HS-27A (cell line): ENCODE results near the gene TCF12.
"Not testable (repeated sequence)": the region's sequence is repeated elsewhere in the genome, so short reads cannot be mapped to it uniquely, and the experiment has no call there.

Experiments used
- DNase-seq: peaks from one replicate; pipeline ENCODE4 v3.0.0-alpha.2; 2012; ENCODE audit warnings: low read depth, missing footprints

Gene TCF12

DNA sequence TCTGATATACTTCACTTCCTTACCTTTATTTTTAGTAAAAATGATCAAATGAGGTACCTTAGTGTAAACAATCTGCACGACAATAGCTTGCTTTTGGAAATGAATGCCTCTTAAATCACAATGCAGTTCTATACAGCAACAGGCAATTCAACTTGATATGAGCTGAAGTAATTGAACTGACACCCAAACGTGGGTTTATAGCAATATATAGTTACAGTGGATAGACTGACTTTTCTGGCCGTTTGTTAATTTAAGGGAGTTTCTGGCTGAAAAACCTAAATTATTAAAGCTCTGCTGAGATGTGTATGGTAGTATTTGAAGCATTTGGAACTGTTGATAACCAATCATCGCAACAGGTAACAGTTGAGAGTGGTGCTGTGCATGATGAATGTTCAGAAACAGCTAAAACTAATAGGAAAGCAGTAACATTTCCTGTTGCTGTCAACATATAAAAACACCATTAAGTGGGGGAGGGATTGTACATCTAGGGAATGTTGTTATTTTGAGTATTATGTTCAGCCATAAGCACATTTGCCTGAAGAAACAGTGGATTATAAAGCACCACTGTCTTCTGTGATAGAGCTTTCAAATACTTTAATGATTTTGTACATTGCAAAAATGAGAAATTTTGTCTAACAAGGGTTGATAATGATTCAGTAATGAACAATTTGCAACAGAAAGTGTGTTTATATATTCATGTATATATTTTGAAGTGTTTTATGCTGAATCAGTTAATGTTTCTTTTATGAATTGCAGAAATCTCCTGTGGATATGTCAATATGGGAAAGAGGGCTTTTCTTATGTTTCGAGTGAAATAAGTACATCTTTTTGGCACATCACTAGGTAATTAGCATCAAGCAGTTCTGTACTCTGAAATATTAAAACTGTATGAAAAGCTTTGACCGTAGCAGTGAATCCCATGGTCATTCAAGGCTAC lies 176.1 kb downstream of the TCF12 start:
- DNase-seq, result no peak

DNA sequence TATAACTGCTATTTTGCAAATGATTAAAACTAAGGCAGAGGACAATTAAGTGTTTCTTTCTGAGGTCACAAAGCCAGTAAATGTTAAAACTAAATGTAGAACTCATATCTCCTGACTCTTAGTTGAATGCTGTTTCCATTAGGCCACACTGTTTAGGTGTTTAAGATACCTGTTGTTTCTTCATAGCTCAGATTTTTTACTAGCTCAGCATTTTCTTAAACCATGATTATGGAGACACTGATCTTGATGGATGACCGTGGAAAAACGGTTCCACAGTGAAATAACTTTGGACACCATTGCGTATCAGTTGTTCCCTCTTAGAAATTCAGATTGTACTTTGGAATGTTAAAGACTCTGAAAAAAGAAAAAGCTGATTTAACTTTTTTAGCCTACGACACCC lies 177.5 kb downstream of the TCF12 start:
- no peak for DNase-seq

DNA sequence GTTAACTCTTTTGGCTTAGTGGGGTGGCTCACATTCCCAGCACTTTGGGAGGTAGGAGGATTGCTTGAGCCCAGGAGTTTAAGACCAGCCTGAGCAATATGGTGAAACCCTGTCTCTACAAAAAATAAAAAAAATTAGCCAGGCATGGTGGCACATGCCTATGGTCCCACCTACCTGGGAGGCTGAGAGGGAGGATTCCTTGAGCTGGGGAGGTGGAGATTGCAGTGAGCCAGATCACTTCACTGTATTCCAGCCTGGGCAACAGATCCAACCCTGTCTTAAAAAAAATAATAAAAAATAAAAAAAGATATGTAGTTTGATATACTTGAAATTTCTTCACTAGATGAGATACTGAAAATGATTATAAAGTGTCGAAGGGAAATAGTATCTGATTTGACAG lies 178.8 kb downstream of the TCF12 start:
- DNase-seq, result no peak

DNA sequence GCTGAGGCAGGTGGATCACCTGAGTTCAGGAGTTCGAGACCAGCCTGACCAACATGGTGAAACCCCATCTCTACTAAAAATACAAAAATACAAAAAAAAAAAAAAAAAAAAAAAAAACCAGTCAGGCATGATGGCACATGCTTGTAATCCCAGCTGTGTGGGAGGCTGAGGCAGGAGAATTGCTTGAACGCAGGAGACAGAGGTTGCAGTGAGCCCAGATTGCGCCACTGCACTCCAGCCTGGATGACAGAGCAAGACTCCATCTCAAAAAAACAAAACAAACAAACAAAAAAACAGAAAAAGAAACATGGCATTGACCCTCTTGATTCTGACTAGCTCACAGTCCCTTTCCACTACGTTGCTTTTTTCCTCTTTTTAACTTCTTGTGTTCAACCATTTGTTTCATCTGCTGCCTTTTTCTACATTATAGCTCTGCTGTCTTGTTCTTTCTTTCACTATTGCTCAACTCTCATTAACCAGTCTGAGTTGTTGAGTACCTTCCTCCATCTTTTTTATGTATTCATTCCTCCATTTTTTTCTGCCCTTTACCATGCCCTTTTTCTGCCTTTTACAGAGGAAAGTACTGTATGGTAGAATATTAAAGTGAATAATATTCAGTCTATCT lies 179.6 kb downstream of the TCF12 start:
- DNase-seq, result not testable (repeated sequence)

DNA sequence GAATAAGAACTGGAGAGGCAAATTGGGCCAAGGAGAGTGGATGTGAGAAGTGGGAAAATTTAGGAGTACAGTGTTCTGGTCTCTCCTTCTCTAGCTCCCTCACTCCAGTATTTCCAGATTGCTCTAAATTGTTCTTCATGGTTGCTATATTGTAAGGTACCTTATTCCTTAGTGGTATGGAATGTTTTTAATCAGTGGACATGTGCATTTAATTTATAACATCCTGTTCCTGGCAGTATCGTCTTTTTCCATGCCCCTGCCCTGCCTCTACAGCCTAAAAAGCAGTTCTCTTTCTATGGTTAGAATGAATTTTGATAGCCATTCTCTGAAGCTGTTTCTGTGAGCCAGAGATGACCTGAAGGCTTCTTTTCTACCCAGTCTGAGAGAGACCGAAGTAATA lies 180.5 kb downstream of the TCF12 start:
- DNase-seq, result no peak

DNA sequence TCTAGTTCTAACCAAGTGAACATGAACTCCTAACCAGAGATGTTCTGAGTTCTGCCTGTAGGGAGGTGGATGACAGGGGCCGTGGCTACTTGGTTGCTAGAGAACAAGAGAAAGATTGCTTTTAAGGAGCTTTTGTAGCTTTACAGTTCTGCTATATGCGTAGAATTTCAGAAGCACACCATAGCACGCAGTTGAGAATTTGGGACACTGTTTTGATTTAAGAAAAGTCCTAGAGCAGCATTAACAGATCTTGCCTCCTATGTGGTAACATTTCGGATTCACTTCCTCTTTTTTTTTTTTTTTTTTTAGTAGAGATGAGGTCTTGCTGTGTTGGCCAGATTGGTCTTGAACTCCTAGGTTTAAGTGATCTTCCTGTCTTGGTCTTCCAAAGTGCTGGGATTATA lies 181.7 kb downstream of the TCF12 start:
- no peak for DNase-seq

DNA sequence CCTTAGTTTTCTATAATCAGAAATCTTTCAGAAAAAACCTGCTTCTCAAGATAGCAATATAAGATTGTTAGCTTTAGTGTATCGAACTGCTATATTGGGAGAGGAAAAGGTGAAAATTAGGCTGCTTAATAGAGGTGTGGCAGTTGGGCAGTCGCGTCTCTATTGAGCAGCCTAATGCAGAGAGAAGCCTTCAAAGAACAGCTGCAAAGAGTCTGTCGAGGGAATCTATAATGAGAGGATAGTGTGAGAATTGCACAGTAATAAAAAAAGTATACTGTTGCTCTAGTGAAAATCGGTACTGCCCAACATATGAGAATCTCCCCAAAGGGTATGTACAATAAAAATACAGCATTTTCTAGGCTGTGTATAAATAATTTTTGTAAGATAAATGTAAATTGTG lies 184.4 kb downstream of the TCF12 start:
- no peak for DNase-seq

DNA sequence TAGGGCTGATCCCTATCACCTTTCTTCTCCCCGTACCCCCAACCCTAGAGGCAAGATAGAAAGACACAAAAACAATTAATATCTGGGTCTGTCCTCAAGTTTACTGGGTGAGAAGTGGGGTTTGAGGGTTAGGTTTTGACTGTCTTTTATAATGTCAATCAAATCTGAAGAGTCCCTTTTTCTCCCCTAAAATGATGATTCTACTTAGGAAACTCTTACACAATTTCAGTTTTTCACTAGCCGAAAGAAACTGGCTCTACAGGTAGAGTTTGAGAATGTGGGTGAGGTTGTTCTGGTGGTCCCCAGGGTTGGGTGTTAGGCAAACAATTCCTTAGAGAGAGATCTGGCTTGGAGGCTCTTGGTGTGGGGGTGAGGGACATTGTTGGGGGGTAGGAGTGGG lies 189.9 kb downstream of the TCF12 start:
- DNase-seq, result no peak

DNA sequence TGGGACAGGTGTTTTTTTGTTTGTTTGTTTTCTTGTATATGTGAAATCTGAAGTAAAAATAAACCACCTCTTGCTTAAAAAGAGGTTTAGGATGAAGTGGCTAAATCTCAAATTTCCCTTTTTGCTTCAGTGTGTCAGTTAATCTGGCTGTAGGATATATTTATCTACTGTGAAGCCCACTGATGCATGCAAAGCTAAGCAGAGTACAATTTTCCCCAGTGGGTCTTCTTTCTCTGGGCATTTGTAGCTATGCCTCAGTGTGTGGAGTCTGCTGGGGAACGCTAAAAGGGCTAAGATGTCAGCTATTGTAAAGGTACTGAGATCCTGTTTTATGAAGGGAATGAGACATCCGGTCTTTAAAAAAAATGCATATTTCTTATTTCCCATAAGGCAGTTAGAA lies 190.6 kb downstream of the TCF12 start:
- no peak for DNase-seq

DNA sequence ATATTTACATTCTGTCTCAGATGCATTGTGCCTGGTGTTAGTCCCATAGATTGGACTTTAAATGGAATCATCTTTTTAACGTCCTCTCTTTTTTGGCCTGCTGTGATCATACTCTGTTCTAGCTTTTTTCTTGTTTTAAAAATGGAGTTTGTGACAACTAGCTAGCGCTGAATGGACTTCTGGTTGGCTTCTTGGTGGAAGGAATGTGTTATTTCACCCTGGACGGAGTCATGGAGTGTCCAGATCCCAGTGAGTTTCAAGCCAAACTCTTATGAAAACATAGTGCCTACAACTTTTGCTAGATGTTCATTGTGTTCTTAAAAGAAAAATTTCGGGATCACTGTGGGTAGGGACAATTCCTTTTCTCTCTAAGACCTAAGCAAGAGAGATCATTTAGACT lies 192.6 kb downstream of the TCF12 start:
- DNase-seq, result no peak

DNA sequence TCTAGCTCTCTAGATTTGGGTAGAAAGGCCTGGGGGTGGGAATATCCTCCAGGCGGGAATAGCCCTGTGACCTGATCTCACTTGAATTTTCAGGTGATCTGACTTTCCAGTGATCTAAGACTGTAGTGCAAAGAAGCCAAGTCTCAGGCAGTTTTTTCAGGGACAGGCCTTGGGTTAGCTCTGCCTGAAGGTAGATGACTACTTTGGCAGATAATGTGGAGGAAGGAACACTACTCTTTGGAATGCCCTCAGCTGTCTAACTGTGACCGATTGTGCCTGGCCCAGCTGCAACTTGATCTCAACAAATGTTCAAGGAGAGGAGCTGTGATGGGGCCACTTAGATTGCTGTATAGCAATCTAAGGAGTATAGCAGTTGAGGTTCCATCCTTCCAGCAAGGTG lies 193.7 kb downstream of the TCF12 start:
- DNase-seq, result no peak

DNA sequence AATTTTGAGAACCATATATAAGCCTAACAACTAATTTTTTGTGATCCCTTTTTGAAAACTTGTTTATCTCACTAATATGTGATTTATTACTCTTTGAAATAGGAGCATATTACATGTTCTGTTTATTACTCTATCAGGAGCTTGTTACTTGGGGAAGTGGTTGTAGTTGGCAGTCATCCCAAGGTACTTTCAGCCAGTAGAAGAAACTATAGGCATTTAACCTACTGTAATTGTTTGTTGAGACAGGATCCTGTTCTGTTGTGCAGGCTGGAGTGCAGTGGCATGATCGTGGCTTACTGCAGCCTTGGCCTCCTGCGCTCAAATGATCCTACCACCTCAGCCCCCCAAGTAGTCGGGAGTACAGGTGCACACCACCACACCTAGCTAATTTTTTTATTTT lies 195.6 kb downstream of the TCF12 start:
- no peak for DNase-seq

DNA sequence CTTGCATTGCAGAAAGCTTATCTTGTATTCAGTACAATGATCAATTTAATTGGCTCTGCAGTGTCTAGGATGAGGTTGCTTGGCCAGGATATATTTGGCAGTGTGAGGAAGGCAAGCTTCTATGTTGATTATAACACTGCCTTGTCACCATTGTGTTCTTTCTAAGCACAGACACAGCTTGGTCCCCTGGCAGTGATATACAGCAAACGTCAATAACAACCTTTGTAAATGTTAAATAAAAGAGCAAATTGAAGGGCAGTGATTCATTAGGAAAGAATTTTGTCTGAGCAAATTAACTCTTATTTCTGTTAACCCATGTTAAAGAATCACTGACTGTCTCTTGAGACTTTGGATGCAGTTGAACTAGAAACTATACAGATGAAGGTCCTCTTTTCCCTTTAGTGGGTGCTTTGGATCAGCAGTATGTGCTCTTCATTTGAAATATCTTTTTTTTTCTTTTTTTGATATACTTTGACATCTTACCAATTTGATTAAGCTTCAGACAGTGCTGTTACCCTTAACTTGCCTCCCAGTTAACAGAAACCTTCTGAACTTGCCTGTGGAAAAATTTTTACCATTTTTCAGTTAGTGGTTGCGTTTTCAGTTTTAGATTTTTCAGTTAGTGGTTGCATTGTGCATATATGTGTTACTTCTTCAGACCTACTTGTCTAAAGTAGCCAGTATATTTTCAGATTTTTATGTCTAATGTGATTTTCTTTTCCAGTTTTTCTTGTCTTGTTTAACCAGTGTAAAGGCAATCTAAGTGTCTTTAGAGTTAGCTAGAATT lies 199.8 kb downstream of the TCF12 start:
- no peak for DNase-seq

DNA sequence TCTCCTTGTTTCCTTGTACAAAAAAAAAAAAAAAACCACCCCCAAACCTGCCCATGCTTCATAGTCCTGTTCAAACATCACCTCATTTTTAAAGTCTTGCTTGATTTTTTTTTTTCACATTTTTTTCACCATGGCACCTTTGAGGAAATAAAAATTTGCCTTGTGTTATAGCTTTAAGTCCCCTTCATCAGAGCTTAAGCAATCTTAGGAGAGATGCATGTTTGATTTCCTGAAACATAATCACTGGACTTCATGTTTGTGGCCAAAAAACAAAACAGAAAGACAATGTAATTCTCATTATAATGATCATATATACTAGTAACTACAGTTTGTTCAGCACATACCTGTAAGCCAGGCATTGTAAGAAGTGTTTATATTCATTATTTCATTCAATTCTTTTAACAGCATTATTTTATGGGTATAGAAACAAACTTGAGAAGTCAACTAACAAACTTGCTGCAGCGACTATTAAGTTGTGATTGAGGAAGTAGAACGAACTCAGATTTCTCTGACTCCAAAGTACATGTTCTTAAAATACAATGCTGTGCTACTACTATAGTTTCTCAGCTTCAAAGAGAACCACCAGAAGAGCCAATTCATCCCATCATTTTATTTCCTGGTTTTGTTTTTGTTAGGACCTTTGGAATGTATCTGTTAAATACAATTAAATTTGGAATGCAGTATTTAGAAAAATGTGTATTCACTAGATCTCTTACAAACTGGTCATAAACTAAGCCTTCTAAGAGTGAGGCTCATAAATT lies 203.8 kb downstream of the TCF12 start:
- no peak for DNase-seq

DNA sequence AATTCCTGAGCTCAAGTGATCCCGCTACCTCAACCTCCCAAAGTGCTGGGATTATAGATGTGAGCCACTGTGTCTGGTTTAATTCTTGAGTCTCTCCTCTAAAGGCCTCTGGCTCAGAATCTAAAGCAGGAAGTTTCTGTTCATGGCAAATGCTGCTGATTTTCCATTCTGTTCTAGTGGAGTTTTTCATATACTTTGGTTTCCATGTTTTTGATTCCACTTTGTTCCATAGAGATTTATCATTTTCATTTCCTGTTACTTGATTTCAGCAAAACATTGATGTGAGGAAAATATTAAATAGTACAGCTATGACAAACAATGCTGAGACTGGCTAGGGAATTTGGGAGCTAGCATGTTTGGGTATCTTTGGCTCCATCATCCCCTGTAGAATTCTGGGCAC lies 205.6 kb downstream of the TCF12 start:
- DNase-seq, result no peak

DNA sequence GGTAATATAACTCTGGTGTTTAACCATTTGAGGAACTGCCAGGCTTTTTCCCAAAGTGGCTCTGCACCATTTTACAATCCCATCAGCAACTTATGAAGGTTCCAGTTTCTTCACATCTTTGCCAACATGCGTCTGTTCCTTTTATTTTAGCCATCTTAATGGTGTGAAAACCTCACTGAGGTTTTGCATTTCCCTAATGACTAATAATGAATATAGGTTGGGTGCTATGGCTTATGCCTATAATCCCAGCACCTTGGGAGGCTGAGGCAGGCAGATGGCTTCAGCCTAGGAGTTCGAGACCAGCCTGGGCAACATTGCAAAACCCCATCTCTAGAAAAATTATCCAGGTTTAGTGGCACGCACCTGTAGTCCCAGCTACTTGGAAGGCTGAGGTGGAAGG lies 210.6 kb downstream of the TCF12 start:
- no peak for DNase-seq

DNA sequence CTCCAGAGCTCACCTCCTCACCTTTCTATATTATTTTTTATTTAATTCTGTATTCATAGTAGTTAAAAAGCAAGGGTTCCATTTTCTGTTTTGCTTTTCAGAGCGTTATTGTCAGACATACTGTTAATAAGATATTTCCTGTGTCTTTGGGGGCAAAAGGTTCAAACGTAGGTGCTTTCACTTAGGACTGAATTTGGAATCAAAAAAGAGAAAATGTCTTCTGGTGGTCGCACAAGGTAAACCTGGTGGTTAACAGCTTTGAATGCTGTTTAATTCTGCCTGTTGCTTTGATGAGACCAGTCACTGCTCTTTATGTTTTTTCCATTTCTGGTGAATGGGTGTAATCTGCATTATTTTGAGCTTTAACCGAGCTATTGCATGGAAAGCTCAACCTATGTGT lies 212.5 kb downstream of the TCF12 start:
- DNase-seq, result no peak

DNA sequence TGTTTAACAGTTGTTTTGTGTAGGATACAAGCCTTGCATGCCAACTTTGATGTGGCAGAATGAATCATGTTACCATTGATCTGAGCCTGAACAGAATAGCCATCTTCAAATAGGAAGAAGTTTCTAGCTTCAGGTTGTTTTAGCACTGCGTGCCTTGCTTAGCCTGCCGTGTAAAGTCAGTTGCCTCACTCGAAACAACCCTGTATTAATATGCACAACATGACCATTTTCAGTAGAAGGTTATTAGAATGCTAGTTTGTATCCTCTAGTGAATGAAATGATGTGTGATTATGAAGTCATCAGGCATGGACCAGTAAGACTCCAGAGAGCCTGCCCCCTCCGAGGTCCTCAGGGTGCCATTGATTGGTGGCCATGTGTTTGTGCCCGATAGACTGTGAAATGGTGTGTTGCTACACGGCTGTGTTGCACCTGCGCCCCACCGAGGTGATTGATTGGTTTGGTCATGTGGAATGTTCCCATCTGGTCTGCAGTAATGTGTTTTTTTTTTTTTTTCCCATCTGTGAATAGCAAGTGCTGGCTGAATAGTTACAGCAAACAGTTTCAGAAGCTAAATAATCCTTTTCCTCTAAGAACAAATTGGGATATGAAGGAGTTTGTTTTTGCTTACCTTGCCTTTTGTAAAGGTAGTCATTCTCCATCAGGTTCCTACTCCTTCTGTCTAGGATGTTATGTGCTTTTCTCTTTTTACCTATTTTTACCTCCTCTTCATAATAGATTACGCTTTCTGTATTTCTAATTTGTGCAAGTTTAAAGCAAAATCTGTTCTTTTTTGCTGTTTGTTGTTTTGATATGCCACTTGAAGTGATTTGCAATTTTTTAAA lies 214.9 kb downstream of the TCF12 start:
- no peak for DNase-seq

DNA sequence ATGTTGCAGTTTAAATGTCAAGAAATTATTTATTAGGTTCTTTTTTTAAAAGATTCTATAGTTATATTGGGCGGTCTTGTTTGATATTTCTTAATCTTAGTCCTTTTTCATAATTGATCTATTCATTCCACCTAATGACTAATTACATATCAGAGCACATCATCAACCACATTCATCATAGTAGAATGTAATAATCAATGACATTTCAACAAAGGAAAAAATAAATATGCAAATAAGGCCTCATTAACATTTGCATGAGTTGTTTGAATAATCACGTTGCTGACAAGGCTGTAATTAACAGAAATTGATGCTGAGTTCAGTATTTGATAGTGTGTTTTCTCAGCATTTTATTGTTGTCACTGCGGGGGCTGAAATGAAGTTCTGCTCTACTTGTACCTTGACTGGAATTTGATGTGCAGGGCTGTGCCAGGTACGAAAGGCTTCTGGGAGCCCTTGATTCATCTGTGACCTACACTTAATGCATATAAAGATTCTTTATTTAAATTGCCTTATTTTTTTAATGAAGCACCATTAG lies 215.7 kb downstream of the TCF12 start:
- no peak for DNase-seq

DNA sequence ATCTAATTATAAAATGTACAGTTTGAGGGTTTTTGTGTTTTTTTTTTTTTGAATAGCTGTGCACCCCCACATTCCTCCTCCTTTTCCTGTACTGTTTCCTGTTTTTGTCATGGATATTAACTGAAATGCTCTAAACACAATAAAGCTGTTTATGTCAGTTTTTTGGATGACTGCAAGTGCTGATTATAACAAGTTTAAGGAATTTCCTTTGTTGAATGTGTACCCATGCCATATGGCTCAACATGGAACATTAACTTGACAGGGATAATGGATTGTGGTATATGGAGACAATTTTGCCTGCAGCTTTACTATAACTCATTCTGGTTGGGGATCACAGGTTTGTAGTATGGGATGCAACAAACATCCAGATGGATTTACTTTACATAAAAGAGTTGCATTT lies 216.4 kb downstream of the TCF12 start:
- no peak for DNase-seq

DNA sequence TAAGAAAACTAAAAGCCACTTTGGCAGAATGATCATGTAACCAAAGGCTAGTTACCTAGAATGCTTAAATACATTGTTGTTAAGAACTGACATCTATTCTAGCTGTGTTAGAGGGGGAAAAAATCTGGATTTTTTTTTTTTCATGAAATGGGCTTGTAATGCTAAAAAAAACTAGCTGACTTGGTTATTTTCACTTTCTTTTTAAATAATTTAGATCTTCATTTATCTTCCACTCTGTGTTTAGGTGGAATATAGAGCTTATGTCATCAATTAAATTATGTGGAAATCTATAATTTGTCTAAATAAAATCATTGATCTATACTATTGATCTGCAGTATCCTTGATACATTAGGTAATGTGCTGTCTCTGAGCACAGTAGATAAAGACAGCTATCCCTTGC lies 217.4 kb downstream of the TCF12 start:
- no peak for DNase-seq
